ENCODE data around the gene QKI. TPM values are rescaled to one million over a fixed set of nuclear protein-coding genes. Genes with fewer than 3 reads are reported as not detected.

Gene QKI
- total RNA-seq, 1 experiment from 2014 or later, result 176 TPM

- Mint-ChIP-seq H3K36me3 (ENCODE audit: insufficient read depth in 1 of 3, low read depth in 3 of 3) (no peaks in the 10 kb centered on the region; a peak in 2 of 7 replicates), H3K27me3 (ENCODE audit: low read depth) (peaks cover 2% of the 10 kb centered on the region; the same call in 1 of the 2 replicates)
- DNase-seq, result no peak
Measured at GRCh38 chr6:163608204-163608644, 193.7 kb downstream of the QKI start.

More at GRCh38 chr6:163608204-163608644, 193.7 kb downstream of the QKI start:
- Histone ChIP-seq H3K4me1 (ENCODE audit: insufficient read depth, low read length) (no peaks in the 10 kb centered on the region), H3K23ac (ENCODE audit: insufficient read length, low read depth, low read length) (no peak overlapping the region), H3K4ac (ENCODE audit: low read depth, low read length) (no peak overlapping the region), H4K8ac (replicated peaks; ENCODE audit: insufficient read length, low read depth, low read length) (no peak overlapping the region), H2BK15ac (ENCODE audit: low read depth, low read length) (no peak overlapping the region), H3K9ac (ENCODE audit: extremely low read depth, insufficient read length, low read length) (no peak overlapping the region), H3K56ac (ENCODE audit: insufficient read length, low read depth, low read length) (no peak overlapping the region), H3K18ac (ENCODE audit: insufficient read length, low read depth, low read length) (no peak overlapping the region), H4K91ac (ENCODE audit: insufficient read length, low read depth, low read length) (no peak overlapping the region), H3K79me1 (ENCODE audit: insufficient read depth, low read depth, low read length, poor library complexity, severe bottlenecking) (no peaks in the 10 kb centered on the region), H4K20me1 (ENCODE audit: control insufficient read depth, insufficient read depth, insufficient read length) (no peaks in the 10 kb centered on the region), H2BK12ac (ENCODE audit: insufficient read length, low read depth, low read length) (no peak overlapping the region), H3K23me2 (ENCODE audit: insufficient read length, low read depth, low read length, poor library complexity, severe bottlenecking) (no peaks in the 10 kb centered on the region), H3K9me3 (ENCODE audit: control insufficient read depth, low read depth, low read length) (no peaks in the 10 kb centered on the region), H2BK120ac (ENCODE audit: low read depth, low read length, poor library complexity, severe bottlenecking) (no peak overlapping the region), H3T11ph (ENCODE audit: low read length) (no peak overlapping the region), H3K4me2 (ENCODE audit: insufficient read depth, insufficient read length, low read length) (no peak overlapping the region), H3K14ac (ENCODE audit: insufficient read depth, low read length) (no peak overlapping the region), H2BK5ac (ENCODE audit: insufficient read length, low read length) (no peak overlapping the region), H2AK5ac (ENCODE audit: insufficient read length, low read length) (no peak overlapping the region), H3K27ac (ENCODE audit: insufficient read length, low read depth, low read length) (no peak overlapping the region), H3K27me3 (ENCODE audit: insufficient read depth, low read length) (no peaks in the 10 kb centered on the region), H4K5ac (ENCODE audit: insufficient read length, low read depth, low read length) (no peak overlapping the region), H2AFZ (ENCODE audit: low read length) (no peak overlapping the region), H3K79me2 (ENCODE audit: insufficient read depth, low read length) (no peaks in the 10 kb centered on the region), H2BK20ac (ENCODE audit: low read depth, low read length, poor library complexity, severe bottlenecking) (no peak overlapping the region)
- H3K27ac Mint-ChIP-seq, result no peak overlapping the region; a peak in 2 of 7 replicates
- H3K4me3 Mint-ChIP-seq, result no peak overlapping the region
- peaks cover 0 to 1% of the 10 kb centered on the region in 2 experiments; a peak in 3 of 5 replicates for H3K9me3 Mint-ChIP-seq
- H3K4me1 Mint-ChIP-seq, result peaks cover 9 to 15% of the 10 kb centered on the region in 2 experiments; a peak in 3 of 4 replicates
- WGBS (ENCODE audit: extremely low coverage, insufficient read length, low lambda C conversion rate), result no CpG with 5 or more reads among the region's 17 CpGs
- TF ChIP-seq, protein P1, sequence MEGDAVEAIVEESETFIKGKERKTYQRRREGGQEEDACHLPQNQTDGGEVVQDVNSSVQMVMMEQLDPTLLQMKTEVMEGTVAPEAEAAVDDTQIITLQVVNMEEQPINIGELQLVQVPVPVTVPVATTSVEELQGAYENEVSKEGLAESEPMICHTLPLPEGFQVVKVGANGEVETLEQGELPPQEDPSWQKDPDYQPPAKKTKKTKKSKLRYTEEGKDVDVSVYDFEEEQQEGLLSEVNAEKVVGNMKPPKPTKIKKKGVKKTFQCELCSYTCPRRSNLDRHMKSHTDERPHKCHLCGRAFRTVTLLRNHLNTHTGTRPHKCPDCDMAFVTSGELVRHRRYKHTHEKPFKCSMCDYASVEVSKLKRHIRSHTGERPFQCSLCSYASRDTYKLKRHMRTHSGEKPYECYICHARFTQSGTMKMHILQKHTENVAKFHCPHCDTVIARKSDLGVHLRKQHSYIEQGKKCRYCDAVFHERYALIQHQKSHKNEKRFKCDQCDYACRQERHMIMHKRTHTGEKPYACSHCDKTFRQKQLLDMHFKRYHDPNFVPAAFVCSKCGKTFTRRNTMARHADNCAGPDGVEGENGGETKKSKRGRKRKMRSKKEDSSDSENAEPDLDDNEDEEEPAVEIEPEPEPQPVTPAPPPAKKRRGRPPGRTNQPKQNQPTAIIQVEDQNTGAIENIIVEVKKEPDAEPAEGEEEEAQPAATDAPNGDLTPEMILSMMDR (conservative IDR thresholded peaks at IDR 0.05), result no peak
